OCI-LY3 (cell line): ENCODE results near the gene GOLGA6L10.
"Not testable (repeated sequence)": the region's sequence is repeated elsewhere in the genome, so short reads cannot be mapped to it uniquely, and the experiment has no call there.

Source experiments
- EZH2phosphoT487 ChIP-seq: fragments of 200-600 bp; shearing (Covaris generic); IDR thresholded peaks from 2 replicates; pipeline ENCODE4 v1.6.1; 2018; ENCODE audit warnings: antibody characterized with exemption, mixed run types, low read depth
- TF ChIP-seq, protein P1 (sequence below): fragments of 200-600, 300-600 bp; sonication (generic); IDR thresholded peaks from 2 replicates; pipeline ENCODE4 v1.5.1; 2014; ENCODE audit warnings: antibody characterized with exemption, low read length, low read depth

DNA sequence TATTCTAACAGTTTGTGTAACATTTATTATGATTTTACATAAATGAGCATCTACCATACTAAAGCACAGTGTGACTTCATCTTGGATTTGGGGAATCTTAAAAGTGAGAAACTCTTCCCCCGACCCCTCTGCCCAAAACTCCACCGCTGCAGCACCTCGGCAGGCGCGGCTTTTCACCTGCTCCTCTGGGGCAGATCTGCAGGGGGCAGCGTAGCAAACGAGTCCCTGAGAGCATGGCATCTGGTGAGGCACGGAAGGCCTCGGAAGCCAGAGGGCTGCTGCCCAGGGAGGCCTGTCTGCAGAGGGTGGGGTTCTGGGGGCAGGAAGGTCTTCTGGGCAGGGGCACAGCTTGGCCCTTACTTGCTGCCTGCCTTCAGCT is 14.7 kb downstream of the GOLGA6L10 start:
- TF ChIP-seq, protein P1, sequence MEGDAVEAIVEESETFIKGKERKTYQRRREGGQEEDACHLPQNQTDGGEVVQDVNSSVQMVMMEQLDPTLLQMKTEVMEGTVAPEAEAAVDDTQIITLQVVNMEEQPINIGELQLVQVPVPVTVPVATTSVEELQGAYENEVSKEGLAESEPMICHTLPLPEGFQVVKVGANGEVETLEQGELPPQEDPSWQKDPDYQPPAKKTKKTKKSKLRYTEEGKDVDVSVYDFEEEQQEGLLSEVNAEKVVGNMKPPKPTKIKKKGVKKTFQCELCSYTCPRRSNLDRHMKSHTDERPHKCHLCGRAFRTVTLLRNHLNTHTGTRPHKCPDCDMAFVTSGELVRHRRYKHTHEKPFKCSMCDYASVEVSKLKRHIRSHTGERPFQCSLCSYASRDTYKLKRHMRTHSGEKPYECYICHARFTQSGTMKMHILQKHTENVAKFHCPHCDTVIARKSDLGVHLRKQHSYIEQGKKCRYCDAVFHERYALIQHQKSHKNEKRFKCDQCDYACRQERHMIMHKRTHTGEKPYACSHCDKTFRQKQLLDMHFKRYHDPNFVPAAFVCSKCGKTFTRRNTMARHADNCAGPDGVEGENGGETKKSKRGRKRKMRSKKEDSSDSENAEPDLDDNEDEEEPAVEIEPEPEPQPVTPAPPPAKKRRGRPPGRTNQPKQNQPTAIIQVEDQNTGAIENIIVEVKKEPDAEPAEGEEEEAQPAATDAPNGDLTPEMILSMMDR: not testable (repeated sequence)
- TF ChIP-seq EZH2phosphoT487: not testable (repeated sequence)
